C4-2B (cell line): Measurements from ENCODE around the gene NOTCH4.

Source experiments
- H3K27ac ChIP-seq: fragments of 450-650 bp; 2 replicates; pipeline ENCODE4 v1.5.1; 2017
- ZFX ChIP-seq: fragments of 450-650 bp; IDR thresholded peaks from 2 replicates; pipeline ENCODE4 v1.6.1; 2017
- TF ChIP-seq, protein P1 (sequence below): fragments of 450-650 bp; conservative IDR thresholded peaks from 2 replicates; pipeline ENCODE4 v1.5.1; 2017; ENCODE audit warnings: mild to moderate bottlenecking

The NOTCH4 gene

DNA sequence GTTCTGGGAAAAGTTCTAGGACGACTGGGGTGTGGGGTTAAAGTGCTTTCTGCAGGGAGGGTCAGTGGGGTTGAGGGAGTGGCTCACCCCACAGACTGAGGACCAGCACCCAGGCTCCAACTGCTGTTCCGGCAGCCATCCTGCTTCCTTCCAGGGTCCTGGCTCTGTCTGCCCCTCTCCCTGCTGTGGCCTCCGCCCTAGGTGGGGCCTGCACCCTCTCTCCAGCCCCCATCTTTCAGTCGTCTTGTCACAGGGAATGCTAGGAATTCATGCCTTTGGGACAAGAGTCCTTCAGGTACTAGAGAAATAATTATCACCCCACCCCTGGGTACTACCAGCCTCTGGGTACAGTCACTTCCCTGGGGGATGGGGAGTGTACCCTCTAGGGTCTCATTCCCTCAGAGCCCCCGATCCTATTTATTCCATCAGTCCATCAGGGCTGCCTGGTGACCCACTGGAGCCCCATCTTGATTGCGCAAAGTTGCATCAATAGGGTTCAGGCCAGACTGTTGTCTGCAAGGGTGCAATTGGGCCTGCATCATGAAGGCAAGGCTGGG lies 39.7 kb downstream of the NOTCH4 start, which contains the start of gene AGER:
AGER (minus strand) TSS at position 170 of the 557 bp plus-strand sequence; CDS start at position 139, 31 bp downstream.
- no peak within 1 kb of the TSS for H3K27ac ChIP-seq
- TF ChIP-seq, protein P1, sequence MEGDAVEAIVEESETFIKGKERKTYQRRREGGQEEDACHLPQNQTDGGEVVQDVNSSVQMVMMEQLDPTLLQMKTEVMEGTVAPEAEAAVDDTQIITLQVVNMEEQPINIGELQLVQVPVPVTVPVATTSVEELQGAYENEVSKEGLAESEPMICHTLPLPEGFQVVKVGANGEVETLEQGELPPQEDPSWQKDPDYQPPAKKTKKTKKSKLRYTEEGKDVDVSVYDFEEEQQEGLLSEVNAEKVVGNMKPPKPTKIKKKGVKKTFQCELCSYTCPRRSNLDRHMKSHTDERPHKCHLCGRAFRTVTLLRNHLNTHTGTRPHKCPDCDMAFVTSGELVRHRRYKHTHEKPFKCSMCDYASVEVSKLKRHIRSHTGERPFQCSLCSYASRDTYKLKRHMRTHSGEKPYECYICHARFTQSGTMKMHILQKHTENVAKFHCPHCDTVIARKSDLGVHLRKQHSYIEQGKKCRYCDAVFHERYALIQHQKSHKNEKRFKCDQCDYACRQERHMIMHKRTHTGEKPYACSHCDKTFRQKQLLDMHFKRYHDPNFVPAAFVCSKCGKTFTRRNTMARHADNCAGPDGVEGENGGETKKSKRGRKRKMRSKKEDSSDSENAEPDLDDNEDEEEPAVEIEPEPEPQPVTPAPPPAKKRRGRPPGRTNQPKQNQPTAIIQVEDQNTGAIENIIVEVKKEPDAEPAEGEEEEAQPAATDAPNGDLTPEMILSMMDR, result no peak
- TF ChIP-seq ZFX, result no peak

DNA sequence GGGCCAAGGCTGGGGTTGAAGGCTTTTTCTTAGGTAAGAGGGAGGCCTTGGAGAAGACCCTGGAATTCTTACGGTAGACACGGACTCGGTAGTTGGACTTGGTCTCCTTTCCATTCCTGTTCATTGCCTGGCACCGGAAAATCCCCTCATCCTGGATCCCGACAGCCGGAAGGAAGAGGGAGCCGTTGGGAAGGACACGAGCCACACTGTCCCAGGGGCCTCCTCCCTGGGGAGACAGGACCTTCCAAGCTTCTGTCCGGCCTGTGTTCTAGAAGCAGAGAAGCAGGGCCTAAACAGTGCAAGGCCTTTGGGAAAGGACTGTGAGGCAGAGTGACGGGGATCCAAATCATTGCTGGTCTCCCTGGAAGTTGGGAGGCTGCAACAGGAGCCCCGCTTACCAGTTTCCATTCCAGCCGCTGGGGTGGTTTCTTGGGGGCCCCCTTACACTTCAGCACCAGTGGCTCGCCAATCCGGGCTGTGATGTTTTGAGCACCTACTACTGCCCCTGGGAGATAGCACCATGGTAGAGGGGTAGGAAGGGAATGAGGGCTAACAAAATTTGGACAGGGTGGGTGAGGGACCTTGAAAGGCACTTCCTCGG lies 40.3 kb downstream of the NOTCH4 start:
- H3K27ac ChIP-seq, result no peak overlapping the region
- TF ChIP-seq, protein P1, result no peak
- TF ChIP-seq ZFX, result no peak

DNA sequence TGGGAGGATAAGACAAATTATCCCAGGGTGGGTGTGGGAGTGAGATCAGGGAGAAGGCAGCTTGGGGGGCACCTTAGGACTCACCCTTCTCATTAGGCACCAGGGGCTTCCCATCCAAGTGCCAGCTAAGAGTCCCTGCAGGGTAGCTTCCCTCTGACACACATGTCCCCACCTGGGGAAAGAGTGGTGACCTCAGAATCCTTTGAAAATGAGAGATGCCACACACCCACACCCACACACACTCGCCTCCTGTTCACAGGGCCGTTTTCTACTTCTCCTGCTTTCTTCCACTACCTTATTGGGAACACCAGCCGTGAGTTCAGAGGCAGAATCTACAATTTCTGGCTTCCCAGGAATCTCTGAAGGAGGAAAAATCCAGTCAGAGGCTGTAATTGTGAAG lies 40.8 kb downstream of the NOTCH4 start:
- TF ChIP-seq, protein P1, result no peak
- no peak for TF ChIP-seq ZFX
- no peak overlapping the region for H3K27ac ChIP-seq

DNA sequence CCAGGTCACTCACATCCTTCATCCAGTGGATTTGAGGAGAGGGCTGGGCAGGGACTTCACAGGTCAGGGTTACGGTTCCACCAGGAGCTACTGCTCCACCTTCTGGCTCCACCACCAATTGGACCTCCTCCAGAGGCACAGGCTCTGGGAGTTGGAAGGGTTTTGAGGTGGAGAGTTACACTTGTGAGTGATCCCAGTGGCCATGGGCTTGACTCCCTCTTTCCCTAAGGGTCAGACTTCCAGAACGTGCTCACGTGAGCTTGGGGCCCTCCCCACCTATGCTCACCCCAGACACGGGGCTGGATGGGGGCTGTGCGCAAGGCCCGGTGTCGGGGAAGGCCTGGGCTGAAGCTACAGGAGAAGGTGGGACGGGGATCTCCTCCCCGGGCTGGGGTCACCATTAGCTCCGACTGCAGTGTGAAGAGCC lies 41.3 kb downstream of the NOTCH4 start:
- TF ChIP-seq, protein P1, result no peak
- no peak for TF ChIP-seq ZFX
- no peak overlapping the region for H3K27ac ChIP-seq

DNA sequence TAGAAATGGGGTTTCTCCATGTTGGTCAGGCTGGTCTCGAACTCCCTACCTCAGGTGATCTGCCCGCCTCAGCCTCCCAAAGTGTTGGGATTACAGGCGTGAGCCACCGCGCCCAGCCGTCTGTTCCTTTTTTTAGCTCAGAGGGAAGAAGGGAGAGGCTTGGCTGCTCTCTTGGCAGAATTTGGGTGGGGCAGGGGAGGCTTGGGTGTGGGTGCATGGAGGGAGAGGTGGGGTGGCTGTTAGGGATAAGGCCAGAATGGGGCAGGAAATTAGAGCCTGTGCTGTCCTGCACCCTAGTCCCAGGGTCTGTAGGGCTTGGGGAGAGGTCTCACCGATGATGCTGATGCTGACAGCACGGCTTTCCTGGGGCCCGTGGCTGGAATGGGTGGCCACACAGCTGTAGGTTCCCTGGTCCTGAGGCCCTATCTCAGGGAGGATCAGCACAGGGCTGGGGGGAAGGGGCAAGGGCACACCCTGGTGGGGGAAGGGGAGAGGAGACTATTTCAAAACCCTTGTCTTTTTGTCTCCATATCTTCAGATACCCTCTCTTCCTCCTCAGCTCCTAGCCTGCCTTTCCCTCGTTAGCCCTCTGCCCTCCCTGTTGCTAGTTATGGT lies 41.8 kb downstream of the NOTCH4 start:
- TF ChIP-seq, protein P1, result no peak
- no peak for TF ChIP-seq ZFX
- H3K27ac ChIP-seq, result no peak overlapping the region

DNA sequence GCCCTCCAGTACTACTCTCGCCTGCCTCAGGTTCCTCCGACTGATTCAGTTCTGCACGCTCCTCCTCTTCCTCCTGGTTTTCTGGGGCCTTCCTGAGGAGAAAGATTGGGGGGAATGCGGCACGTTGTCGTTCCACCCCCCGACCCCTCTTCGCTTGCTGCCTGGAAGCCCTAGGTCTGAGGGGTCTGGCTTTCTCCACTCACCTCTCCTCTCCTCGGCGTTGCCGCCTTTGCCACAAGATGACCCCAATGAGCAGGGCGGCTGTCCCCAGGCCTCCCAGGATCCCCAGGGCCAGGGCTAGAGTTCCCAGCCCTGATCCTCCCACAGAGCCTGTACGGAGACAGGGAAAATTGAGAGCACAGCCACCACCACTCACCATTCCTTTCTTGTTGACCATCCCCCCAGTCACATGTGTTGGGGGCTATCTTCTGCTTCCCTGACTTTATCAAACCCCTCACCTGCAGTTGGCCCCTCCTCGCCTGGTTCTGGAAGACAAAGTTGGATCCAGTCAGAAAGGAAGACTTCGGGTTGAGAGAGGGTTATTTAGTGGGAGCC lies 42.6 kb downstream of the NOTCH4 start:
- no peak overlapping the region for H3K27ac ChIP-seq
- TF ChIP-seq, protein P1, result no peak
- TF ChIP-seq ZFX, result no peak
